ENCODE data around the gene DROSHA.

- TF ChIP-seq SRF (IDR thresholded peaks at IDR 0.05; ENCODE audit: low read depth in 2 of 2, low read length in 2 of 2) (no peak), BRCA1 (IDR thresholded peaks at IDR 0.05; ENCODE audit: low read depth, low read length) (no peak), CTCF (IDR thresholded peaks at IDR 0.05 in 2 of 3, conservative IDR thresholded peaks at IDR 0.05 in 1 of 3; ENCODE audit: control insufficient read depth in 2 of 3, extremely low read depth in 1 of 3, insufficient read depth in 1 of 3, low read depth in 3 of 3, low read length in 3 of 3) (no peak), MXI1 (IDR thresholded peaks at IDR 0.05; ENCODE audit: low read depth, low read length) (no peak), DPF2 (IDR thresholded peaks at IDR 0.05) (no peak)
These were observed 153.8 kb downstream of the DROSHA start for GRCh38 chr5:31378136-31378535.
